CD4-positive, alpha-beta T cell (primary cell): ENCODE data around the gene NTS. TPM values are rescaled to one million over a fixed set of nuclear protein-coding genes. Genes with fewer than 3 reads are reported as not detected.

Experiments used
- ATAC-seq: fragments of 200-7000 bp; cut with Tn5 transposase; one replicate; pipeline ENCODE4 v1.10.0; 2022; ENCODE audit warnings: mild to moderate bottlenecking; ENCODE audit not compliant: poor library complexity
- CTCF ChIA-PET: fragments of 350-600 bp; sonication (Branson Sonifier 250); formaldehyde crosslinking; loops from one replicate; lab custom pipeline; 2021; ENCODE audit warnings: antibody characterized with exemption, inconsistent platforms; lab: Charles Lee
- POLR2A ChIA-PET: fragments of 350-600 bp; sonication (Branson Sonifier 250); formaldehyde crosslinking; loops from one replicate; lab custom pipeline; 2021; ENCODE audit warnings: antibody characterized with exemption, inconsistent platforms; lab: Charles Lee
- DNase-seq, 14 experiments: peaks; one replicate each; pipeline ENCODE4 v3.0.0-alpha.2; 2013 to 2020; ENCODE audit warnings: mixed read lengths in 2 of 14
- H3K27ac ChIP-seq, 2 donors: one replicate each; pipeline versions ENCODE4 v1.5.1 to v1.7.0; 2013; ENCODE audit warnings: low read length in 2 of 2, low read depth in 1 of 2, mild to moderate bottlenecking in 1 of 2
- H3K27me3 ChIP-seq, 2 experiments: 1 replicate in 1 of 2; 2 replicates in 1 of 2; pipeline versions ENCODE4 v1.6.1 to v1.7.0; 2013; ENCODE audit warnings: low read length in 2 of 2, control low read depth in 1 of 2, mild to moderate bottlenecking in 1 of 2, moderate library complexity in 1 of 2; ENCODE audit not compliant: insufficient read depth in 2 of 2, control insufficient read depth in 1 of 2
- H3K36me3 ChIP-seq: one replicate; pipeline ENCODE4 v1.6.1; 2013; ENCODE audit warnings: low read length, control low read depth; ENCODE audit not compliant: insufficient read depth
- H3K4me1 ChIP-seq: one replicate; pipeline ENCODE4 v1.6.1; 2013; ENCODE audit warnings: low read length, control low read depth; ENCODE audit not compliant: insufficient read depth
- H3K4me3 ChIP-seq: one replicate; pipeline ENCODE4 v1.5.1; 2013; ENCODE audit warnings: mild to moderate bottlenecking, low read length, moderate library complexity
- H3K9me3 ChIP-seq, 2 experiments: 1 replicate in 1 of 2; 2 replicates in 1 of 2; pipeline versions ENCODE4 v1.6.1 to v1.7.0; 2013; ENCODE audit warnings: low read length in 2 of 2, mild to moderate bottlenecking in 2 of 2, control low read depth in 1 of 2, moderate library complexity in 1 of 2; ENCODE audit not compliant: control insufficient read depth in 1 of 2, insufficient read depth in 1 of 2
- H3K27ac Mint-ChIP-seq: one replicate; pipeline ENCODE4 v1.8.0; 2020; ENCODE audit warnings: mixed read lengths
- H3K27me3 Mint-ChIP-seq: one replicate; pipeline ENCODE4 v1.8.0; 2021; ENCODE audit warnings: mixed read lengths
- H3K36me3 Mint-ChIP-seq: one replicate; pipeline ENCODE4 v1.8.0; 2021; ENCODE audit warnings: low read depth, mixed read lengths
- H3K4me1 Mint-ChIP-seq: one replicate; pipeline ENCODE4 v1.8.0; 2021; ENCODE audit warnings: low read depth, mixed read lengths
- H3K4me3 Mint-ChIP-seq: one replicate; pipeline ENCODE4 v1.8.0; 2020; ENCODE audit warnings: mild to moderate bottlenecking, mixed read lengths
- H3K9me3 Mint-ChIP-seq: one replicate; pipeline ENCODE4 v1.8.0; 2020; ENCODE audit warnings: mixed read lengths
- intact Hi-C, 2 experiments: fragments of 100-400 bp; cut with DNase I in 1 of 2; cut with micrococcal nuclease in 1 of 2; formaldehyde crosslinking; loops; one replicate each; pipeline versions ENCODE4 v1.15.1 to v1.9.0; 2023 to 2025; cut with DNase I, micrococcal nuclease
- total RNA-seq, 174 experiments: library from RNA in 2 of 174; stranded (reverse) in 2 of 174; gene quantifications; one replicate each; pipeline ENCODE4 v1.2.3 and lab custom pipeline; 2021 to 2026
- TF ChIP-seq, protein P1 (sequence below): fragments of 200-600 bp; IDR thresholded peaks from one replicate; pipeline ENCODE4 v1.8.0; 2022; ENCODE audit warnings: antibody characterized with exemption, mild to moderate bottlenecking

NTS gene
- total RNA-seq, 2 experiments from 2014 or later = not detected

DNA sequence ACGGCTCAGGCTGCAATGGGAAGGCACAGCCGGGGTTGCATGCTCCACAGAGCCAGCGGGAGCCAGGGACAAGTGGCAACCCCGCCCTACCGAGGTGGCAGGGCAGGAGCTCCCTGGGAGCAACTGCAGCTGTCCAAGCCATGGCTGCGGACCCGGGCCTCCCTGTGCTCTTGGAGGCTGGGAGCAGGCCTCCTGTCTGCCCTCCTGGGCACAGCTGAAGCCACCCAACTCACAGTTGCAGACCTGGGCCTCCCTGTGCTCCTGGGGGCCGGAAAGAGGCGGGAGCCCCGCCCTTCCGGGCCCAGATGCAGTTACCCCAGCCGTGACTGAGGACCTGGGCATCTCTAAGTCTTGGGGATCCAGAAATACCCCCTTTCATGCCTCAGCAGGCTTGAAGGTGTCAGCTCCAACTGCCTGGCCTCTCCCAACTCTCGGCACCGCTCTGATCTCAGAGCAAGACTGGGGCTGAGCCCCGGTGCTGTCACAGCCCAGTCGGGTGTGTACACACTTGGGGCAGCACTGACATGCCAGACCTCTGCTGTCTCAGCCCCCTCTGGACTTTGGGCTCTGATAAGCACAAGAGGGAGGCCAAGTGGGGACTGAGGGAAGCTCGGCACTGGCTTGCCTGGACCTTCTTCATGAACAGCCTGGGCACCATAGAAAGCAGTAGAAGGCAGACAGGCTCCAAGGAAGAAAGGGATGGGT is 30.3 kb upstream of the NTS start:
- Histone ChIP-seq H3K27me3 (no peaks in the 10 kb centered on the region), H3K9me3 (peaks cover 0 to 17% of the 10 kb centered on the region in 2 experiments), H3K36me3 (no peaks in the 10 kb centered on the region), H3K4me3 (no peak overlapping the region), H3K27ac (no peak overlapping the region), H3K4me1 (no peaks in the 10 kb centered on the region)
- H3K36me3 Mint-ChIP-seq = no peaks in the 10 kb centered on the region
- ATAC-seq = no peak
- DNase-seq = no peak
- intact Hi-C loops = no loop called here
- H3K27ac Mint-ChIP-seq = no peak overlapping the region
- no peaks in the 10 kb centered on the region for H3K4me1 Mint-ChIP-seq
- H3K27me3 Mint-ChIP-seq = no peaks in the 10 kb centered on the region
- CTCF ChIA-PET = no interaction called here
- TF ChIP-seq, protein P1, sequence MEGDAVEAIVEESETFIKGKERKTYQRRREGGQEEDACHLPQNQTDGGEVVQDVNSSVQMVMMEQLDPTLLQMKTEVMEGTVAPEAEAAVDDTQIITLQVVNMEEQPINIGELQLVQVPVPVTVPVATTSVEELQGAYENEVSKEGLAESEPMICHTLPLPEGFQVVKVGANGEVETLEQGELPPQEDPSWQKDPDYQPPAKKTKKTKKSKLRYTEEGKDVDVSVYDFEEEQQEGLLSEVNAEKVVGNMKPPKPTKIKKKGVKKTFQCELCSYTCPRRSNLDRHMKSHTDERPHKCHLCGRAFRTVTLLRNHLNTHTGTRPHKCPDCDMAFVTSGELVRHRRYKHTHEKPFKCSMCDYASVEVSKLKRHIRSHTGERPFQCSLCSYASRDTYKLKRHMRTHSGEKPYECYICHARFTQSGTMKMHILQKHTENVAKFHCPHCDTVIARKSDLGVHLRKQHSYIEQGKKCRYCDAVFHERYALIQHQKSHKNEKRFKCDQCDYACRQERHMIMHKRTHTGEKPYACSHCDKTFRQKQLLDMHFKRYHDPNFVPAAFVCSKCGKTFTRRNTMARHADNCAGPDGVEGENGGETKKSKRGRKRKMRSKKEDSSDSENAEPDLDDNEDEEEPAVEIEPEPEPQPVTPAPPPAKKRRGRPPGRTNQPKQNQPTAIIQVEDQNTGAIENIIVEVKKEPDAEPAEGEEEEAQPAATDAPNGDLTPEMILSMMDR = no peak
- H3K9me3 Mint-ChIP-seq = no peaks in the 10 kb centered on the region
- H3K4me3 Mint-ChIP-seq = no peak overlapping the region
- POLR2A ChIA-PET = no interaction called here

GRCh38 chr12:85849344-85849743 is 24.8 kb upstream of the NTS start:
- H3K4me3 ChIP-seq = no peak overlapping the region
- H3K27me3 ChIP-seq = no peaks in the 10 kb centered on the region
- POLR2A ChIA-PET = no interaction called here
- no peaks in the 10 kb centered on the region for H3K4me1 ChIP-seq
- intact Hi-C loops = no loop called here
- Mint-ChIP-seq H3K9me3 (no peaks in the 10 kb centered on the region), H3K27me3 (no peaks in the 10 kb centered on the region), H3K4me3 (no peak overlapping the region), H3K27ac (no peak overlapping the region), H3K36me3 (no peaks in the 10 kb centered on the region), H3K4me1 (no peaks in the 10 kb centered on the region)
- H3K36me3 ChIP-seq = no peaks in the 10 kb centered on the region
- CTCF ChIA-PET = no interaction called here
- H3K9me3 ChIP-seq = peaks cover 0 to 6% of the 10 kb centered on the region in 2 experiments
- TF ChIP-seq, protein P1 = no peak
- DNase-seq = no peak
- ATAC-seq = no peak
- no peak overlapping the region for H3K27ac ChIP-seq

GRCh38 chr12:85855305-85855704 is 18.8 kb upstream of the NTS start:
- H3K27me3 ChIP-seq = no peaks in the 10 kb centered on the region
- no peak overlapping the region for H3K27ac ChIP-seq
- H3K4me3 ChIP-seq = no peak overlapping the region
- H3K9me3 ChIP-seq = peaks cover 0 to 12% of the 10 kb centered on the region in 2 experiments
- Mint-ChIP-seq H3K27ac (no peak overlapping the region), H3K9me3 (no peaks in the 10 kb centered on the region), H3K4me3 (no peak overlapping the region), H3K36me3 (no peaks in the 10 kb centered on the region), H3K4me1 (no peaks in the 10 kb centered on the region), H3K27me3 (no peaks in the 10 kb centered on the region)
- DNase-seq (no peak), ATAC-seq (no peak)
- POLR2A ChIA-PET = no interaction called here
- no peaks in the 10 kb centered on the region for H3K36me3 ChIP-seq
- intact Hi-C loops = no loop called here
- H3K4me1 ChIP-seq = no peaks in the 10 kb centered on the region
- CTCF ChIA-PET = no interaction called here
- TF ChIP-seq, protein P1 = no peak
